RWPE1 (cell line): ENCODE results near the gene PRR23E.

Experiments
- CTCF ChIA-PET: fragments of 350-600 bp; sonication (Branson Sonifier 250); formaldehyde crosslinking; extraction: SDS; loops from one replicate; lab custom pipeline; 2021; lab: Yijun Ruan, JAX
- POLR2A ChIA-PET: fragments of 400-600 bp; formaldehyde crosslinking; extraction: SDS; loops from one replicate; lab custom pipeline; 2020; ENCODE audit warnings: antibody characterized with exemption; ENCODE audit not compliant: low non-redundant PET; lab: Yijun Ruan, JAX
- DNase-seq: peaks from one replicate; pipeline ENCODE4 v3.0.0; 2012; ENCODE audit warnings: low spot score
- H3K27ac ChIP-seq: fragments of 450-650 bp; 2 replicates; pipeline ENCODE4 v1.5.1; 2017
- TF ChIP-seq, protein P1 (sequence below): fragments of 450-650 bp; conservative IDR thresholded peaks from 2 replicates; pipeline ENCODE4 v1.5.1; 2017; ENCODE audit warnings: low read depth, mild to moderate bottlenecking

Gene PRR23E

DNA sequence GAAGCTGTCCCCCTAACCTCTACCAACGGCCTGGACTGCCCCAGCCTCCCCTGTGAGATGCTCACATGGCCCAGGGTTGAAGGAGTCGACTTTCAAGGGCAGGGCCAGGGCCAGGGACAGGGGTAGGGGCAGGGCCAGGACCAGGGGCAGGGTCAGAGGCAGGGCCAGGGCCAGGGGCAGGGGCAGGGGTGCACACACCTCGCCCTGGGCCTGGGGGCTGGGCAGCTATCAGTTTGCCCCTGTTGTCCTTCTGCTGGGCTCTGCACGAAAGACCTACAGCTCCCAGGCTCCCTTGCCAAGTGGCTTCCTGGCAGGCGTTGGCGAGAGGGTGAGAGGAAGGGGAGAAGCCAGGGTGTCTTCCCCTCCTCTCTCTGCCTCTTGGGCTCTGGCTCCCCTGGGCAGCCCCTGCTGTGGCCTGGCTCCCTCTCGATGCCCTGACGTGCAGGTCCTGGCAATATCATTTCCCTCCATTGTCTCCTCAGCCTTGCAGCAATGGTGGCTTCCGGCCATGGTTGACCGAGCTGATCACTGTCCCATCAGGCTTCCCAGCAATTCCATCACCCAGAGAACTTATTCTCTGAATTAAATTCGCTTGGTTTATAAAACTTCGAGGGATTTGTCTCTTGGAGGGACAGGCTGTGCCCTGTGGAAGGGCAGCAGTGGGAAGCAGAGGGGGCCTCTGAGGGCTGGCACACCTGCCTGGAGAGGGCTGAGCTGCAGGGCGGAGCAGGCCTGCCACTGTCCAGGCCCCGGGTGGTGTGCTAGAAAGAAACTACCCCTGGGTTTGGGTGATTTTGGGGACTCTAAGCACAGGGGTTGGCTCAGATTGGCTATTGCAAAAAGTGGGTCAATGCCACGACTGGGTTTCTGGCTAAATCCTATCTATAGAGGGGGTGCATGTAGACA, 13.9 kb downstream of the PRR23E start:
- DNase-seq, result no peak
- ChIA-PET CTCF (no interaction called here), POLR2A (no interaction called here)
- H3K27ac ChIP-seq, result no peak overlapping the region
- TF ChIP-seq, protein P1, sequence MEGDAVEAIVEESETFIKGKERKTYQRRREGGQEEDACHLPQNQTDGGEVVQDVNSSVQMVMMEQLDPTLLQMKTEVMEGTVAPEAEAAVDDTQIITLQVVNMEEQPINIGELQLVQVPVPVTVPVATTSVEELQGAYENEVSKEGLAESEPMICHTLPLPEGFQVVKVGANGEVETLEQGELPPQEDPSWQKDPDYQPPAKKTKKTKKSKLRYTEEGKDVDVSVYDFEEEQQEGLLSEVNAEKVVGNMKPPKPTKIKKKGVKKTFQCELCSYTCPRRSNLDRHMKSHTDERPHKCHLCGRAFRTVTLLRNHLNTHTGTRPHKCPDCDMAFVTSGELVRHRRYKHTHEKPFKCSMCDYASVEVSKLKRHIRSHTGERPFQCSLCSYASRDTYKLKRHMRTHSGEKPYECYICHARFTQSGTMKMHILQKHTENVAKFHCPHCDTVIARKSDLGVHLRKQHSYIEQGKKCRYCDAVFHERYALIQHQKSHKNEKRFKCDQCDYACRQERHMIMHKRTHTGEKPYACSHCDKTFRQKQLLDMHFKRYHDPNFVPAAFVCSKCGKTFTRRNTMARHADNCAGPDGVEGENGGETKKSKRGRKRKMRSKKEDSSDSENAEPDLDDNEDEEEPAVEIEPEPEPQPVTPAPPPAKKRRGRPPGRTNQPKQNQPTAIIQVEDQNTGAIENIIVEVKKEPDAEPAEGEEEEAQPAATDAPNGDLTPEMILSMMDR, result no peak

DNA sequence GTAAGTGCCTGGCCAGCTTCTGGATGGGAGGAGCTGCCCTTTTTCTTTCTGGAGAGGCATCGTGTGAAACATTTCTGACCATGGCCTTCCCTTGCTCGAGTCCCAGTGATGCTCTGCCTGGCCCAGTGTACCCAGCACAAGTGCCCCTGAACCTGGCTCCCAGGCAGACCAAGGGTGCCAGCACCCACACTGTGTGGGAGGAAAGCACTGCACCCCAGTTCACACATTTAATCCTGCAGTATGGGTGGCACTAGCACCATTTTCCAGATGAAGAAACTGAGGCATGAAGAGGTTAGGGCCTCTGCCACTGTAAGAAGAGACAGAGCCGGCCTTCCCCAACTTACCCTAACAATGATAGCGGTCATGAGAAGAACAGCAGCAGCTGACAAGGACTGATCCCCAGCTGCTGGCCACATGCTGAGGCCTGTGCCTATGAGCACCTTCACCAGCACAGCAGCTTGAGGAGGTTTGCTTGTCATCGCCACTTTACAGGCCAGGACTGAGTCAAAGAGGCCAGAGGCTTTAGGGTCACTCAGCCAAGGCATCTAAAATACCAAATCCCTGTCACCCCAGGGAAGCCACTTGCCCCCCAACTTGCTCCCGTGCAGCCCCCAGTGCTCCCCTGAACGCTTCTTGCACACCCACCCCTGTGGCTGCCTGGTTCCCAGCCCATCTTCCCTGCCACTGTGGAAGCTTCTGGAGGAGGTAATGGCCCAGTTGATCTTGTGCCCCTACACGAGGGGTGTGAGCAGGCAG, 15.0 kb downstream of the PRR23E start:
- POLR2A ChIA-PET, result no interaction called here

DNA sequence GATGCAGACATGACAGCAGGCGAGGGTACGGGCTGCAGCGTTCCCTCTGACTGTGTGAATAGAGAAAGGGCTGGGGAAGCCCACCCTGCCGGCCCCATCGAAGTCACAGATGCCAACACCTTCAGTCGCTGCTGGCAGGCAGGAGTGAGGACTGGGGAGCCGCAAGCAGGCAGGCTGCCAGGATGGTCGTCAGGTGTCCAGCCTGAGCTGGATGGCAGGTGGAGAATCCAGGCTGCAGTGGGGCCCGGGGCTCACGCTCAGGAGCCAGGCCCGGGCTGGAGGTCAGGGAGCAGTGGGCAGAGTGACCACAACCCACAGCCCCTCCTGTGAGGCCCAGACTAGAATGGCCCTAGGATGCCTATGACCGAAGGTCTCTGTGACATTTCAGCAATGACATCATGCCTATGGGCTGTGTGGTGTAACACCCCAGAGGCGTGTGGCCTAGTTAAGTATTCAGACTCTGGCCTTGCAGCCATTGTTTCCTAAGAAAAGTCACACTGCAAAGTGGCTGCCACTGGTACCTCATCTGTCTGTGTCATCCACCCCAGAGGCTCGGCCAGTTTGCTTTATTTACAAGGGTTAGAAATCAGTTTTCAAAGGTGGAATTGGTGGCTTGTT, 15.7 kb downstream of the PRR23E start:
- DNase-seq, result no peak
- H3K27ac ChIP-seq, result no peak overlapping the region
- CTCF ChIA-PET, result interaction anchor here (0.6 kb wide), 2 partner anchors 103 to 198 kb away, joined by 3 read pairs; no protein-coding TSS in a partner anchor

More for the DNA sequence above, 15.0 kb downstream of the PRR23E start:
- H3K27ac ChIP-seq, result no peak overlapping the region
- CTCF ChIA-PET, result interaction anchor here (0.6 kb wide), 1 partner anchor 199 kb away, joined by 3 read pairs; no protein-coding TSS in a partner anchor
- TF ChIP-seq, protein P1, result no peak
- DNase-seq, result no peak

DNA sequence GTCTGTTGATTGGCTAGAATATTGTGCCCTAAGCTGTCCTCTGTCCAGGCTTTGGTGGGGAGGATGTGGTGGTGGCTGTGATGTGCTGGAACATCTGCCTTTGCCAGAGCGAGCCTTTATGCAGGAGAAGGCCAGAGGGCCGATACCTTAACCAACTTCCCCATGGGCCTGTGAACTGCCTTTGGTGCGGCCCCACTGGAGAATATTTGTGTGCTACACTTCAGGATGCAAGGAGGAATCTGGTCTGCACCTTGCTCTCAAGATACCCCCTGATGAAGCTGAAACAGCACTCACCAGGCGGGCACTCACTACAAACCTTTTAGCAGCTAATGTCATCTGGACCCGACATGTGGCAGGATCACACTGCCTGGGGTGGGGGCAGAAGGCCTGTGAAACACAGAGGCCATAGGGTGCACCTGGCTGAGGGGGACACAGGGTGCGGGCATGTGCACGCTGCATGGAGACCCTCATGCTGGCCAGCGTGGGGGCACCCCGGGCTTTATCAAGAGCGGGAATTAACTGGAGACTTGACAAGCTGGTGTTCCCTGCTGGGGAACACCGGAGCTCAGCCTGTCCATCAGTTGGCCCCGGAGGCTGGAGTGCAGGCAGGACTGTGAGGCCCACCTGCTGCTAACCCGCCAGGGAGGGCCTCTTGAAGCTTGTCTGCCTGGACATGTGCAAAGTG, 16.4 kb downstream of the PRR23E start:
- CTCF ChIA-PET, result interaction anchor here (0.6 to 1.1 kb wide), 3 partner anchors 104 to 334 kb away, joined by 3 read pairs; no protein-coding TSS in a partner anchor
- no peak for DNase-seq
- TF ChIP-seq, protein P1, result no peak
- H3K27ac ChIP-seq, result no peak overlapping the region
- POLR2A ChIA-PET, result no interaction called here

More for the DNA sequence above, 15.7 kb downstream of the PRR23E start:
- TF ChIP-seq, protein P1, result no peak
- POLR2A ChIA-PET, result no interaction called here

DNA sequence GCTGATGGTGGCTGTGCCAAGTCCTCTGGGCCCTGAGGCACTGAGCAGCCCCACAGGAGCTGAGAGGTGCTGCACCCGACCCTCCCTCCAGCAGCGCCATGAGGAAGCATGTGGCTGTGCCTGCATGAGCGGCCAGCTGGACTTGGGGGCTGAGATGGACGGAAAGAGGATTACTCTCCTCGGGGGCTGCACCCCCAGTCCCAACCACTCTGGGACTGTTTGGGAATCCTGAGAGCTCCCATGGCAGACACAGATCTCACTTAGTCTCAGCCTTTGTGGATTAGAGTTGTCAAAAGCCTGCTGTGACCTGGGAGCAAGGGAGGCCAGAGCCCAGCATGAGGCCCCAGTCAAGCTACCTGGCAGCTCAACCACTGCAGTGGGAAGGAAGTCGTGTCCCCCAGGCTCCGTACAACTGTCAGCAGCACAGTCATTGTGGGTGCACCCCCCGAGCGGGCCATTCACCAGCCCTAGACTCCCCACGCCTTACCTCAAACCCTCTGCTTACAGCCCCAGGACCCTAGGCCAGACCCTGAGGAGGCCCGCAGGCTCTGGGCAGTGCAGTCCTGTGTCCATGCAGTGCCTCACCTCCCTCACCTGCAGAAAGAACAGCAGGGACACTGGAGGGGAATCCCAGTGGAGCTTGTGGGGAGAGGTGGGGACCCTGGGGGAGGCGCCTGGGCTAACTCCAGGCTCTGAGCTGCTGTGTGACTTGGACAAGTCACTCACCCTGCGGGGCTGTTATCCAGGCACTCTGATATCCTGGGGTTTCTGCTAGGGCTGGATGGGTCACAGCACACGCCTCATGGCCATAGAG, 17.1 kb downstream of the PRR23E start:
- DNase-seq, result no peak
- TF ChIP-seq, protein P1, result no peak
- POLR2A ChIA-PET, result no interaction called here
- CTCF ChIA-PET, result interaction anchor here (0.6 to 1.1 kb wide), 2 partner anchors 196 to 334 kb away, joined by 3 read pairs; no protein-coding TSS in a partner anchor
- H3K27ac ChIP-seq, result no peak overlapping the region
